ENCODE measurements around the gene HDAC11. TPM values are rescaled to one million over a fixed set of nuclear protein-coding genes. Genes with fewer than 3 reads are reported as not detected.
"Not testable (repeated sequence)": the region's sequence is repeated elsewhere in the genome, so short reads cannot be mapped to it uniquely, and the experiment has no call there.

The HDAC11 gene
- total RNA-seq, 1 experiment from 2014 or later: 7.1 TPM

- no peak for DNase-seq (ENCODE audit: low read depth)
Measured at GRCh38 chr3:13506680-13507079, 26.6 kb downstream of the HDAC11 start.

DNA sequence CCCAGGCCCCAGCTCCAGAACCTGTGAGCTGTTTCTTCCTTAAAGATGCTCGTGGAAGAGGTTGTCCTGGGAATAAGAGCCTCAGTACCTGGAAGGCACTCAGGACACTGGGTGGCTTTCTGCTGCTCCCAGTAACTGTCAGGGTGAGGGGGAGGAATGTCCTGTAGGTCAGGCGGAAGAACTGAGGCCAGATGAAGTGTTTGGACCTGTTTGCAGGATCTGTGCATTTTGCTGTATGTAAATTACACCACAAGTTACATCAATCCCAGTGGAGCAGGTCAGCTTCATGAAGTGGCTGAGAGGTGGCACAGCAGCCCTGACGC is 27.1 kb downstream of the HDAC11 start:
- no peak for DNase-seq (ENCODE audit: low read depth)

GRCh38 chr3:13507570-13508339 is 27.6 kb downstream of the HDAC11 start:
- DNase-seq (ENCODE audit: low read depth): no peak

DNA sequence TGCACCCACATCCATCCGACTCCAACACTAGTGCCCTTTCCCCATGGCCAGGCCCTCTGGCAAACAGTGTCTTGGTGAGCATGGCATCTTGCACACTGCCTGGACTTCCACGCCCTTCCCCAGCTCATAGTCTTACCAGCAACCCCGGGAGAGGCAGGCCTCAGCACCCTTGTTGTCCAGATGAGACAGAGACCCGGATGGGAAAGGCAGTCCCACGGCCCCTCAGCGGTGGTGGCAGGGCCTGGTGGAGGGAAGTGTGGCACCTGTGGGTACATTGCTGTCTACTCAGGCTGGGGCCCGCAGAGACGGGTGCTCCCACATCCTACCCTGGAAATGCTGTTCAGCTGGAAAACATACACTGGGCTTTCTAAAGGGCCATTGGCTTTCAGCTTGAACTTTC is 28.4 kb downstream of the HDAC11 start:
- DNase-seq (ENCODE audit: low read depth): no peak

- DNase-seq (ENCODE audit: low read depth): no peak
Measured at GRCh38 chr3:13509059-13509815, 29.1 kb downstream of the HDAC11 start.

DNA sequence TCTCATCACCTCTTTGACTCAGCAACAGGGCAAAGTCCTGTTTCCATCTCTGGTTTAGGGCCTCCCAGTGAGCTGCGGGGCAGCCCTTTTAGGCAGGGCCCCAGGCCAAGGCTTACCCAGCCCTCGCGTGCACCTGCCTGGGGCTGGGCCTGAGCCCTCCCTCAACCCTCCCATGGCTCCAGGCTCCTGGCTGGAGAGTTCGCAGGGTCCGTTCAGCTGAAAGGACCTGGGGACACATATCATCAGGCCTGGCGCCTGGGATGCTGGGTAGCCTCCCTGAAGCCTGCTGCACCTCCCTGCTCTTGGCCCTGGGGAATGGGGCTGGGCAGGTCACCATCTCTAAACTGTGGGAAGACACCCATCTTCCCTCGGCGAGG is 29.7 kb downstream of the HDAC11 start:
- DNase-seq (ENCODE audit: low read depth): no peak

- no peak for DNase-seq (ENCODE audit: low read depth)
Measured at GRCh38 chr3:13512451-13512850, 32.3 kb downstream of the HDAC11 start.

DNA sequence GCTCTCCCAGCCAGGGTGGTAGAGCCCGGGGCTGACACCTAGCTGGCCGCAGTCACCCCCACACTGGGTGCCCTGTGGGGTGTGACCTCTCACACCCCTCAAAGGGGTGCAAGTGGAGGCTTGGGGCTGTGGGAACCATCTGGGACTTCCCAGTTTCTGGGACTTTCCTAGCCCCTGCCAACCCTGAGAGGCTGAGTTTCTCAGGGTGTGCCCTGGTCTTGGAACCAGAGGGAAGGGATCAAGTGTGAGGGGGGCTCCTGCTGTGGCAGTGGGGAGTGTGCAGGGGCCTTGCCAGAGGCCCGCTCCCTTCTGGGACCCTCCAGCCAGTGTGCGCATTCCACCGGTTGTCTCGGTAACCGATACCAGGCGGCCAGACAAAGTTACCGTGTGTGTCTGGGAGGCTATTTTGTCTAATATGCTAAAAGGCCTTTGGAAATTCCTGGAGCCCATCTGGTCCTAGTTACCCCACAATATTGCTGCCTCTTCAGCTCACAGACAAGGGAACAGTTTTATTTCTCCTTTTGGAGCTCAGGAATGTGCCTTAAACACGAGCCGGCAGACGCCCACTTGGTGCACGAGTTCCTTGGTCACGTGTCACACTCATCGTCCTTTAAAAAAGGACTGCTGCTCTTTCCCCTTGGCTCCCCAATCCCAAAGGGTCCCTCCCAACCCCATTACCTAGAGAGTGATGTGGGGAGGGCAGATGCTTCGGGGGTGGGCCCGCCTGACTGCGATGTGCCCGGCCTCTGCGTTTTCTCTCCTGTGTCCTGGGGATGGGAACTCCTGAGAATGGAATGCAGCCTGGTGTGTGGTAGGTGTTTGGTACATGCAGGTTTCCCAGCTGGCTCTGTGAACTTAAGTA is 33.2 kb downstream of the HDAC11 start:
- DNase-seq (ENCODE audit: low read depth): no peak

GRCh38 chr3:13513913-13514517 is 33.9 kb downstream of the HDAC11 start:
- DNase-seq (ENCODE audit: low read depth): no peak

DNA sequence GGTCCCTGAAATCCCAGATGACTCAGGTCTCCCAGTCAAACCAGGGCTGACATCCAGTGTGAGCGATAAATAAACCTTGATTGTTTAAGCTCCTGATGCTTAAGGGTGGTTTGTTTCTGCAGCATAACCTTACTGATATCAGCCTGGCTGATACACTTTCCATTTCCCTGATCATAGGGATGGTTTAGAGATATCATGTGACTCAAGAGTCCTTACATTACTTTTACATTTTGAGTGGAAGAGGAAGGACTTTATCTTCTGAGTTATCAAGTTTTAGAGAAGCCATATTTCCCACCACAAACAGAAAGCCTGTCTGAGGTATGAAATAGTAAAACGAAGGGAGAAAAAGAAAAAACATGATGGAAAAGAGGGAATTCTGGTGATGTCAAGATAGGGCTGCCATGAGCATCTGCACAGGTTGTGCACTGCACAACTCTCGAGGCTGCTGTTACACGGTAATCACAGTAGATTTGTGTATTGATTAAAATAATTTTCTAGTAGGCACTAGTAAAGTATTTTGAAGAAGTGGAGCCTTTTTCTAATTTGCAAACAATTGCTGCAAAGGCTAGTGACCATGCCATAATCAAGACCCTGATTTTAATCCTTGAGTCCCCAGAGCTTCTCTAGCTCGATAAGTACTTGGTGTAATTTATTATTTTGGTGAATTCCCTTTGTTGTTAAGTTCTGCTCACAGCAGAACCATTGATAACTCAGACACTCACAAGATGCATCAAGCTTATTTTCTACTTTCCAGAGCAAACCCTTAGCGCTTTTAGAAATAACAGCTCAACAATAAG is 34.7 kb downstream of the HDAC11 start:
- DNase-seq (ENCODE audit: low read depth): no peak

DNA sequence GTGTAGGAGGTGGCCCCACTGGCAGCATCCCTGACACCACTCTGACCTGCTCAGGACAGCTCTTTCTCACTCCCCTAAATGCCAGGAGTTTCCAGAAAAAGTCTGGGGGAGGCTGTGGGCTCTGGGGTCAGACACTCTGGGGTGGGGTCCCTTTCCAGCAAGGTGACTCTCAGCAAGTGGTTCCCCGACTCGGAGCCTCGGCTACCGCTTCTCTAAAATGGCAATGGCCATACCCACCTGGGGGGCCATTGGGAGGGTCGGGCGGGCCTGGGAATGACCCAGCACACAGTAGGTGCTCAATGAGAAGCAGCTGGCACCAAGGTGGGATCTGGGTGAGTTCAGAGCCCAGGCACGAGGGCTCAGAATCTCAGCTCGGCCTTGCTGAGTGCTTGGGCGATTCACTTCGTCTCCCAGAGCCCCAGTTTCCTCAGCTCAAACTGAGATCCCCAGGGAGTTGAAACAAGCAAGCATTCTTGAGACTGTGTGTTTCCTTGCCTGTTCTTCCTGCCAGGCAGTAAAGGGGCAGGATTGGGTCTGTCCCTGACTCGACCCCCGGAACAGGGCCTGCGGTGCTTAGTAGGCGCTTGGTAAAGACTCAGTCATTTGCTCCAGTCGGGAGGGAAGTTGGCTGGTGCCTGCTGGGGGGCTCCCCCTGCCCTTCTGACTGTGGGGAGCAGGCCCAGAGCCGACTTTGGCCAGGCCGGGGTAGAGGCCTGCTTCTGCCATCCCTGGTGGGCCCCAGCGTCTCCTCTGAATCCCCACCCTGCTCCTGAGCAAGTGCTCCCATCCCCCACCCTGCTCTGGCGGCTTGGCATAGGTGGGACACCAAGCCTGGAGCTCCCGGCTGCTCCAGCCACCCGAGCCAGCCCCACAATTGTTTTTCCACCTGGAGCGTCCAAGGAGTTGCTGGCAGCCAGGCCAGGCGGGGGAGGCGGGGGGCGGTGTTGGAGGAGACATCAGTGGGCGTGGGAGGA is 36.0 kb downstream of the HDAC11 start:
- no peak for DNase-seq (ENCODE audit: low read depth)

- DNase-seq (ENCODE audit: low read depth): no peak
Measured at GRCh38 chr3:13516760-13517135, 36.6 kb downstream of the HDAC11 start.

GRCh38 chr3:13517253-13517977 is 37.3 kb downstream of the HDAC11 start:
- DNase-seq (ENCODE audit: low read depth): no peak

DNA sequence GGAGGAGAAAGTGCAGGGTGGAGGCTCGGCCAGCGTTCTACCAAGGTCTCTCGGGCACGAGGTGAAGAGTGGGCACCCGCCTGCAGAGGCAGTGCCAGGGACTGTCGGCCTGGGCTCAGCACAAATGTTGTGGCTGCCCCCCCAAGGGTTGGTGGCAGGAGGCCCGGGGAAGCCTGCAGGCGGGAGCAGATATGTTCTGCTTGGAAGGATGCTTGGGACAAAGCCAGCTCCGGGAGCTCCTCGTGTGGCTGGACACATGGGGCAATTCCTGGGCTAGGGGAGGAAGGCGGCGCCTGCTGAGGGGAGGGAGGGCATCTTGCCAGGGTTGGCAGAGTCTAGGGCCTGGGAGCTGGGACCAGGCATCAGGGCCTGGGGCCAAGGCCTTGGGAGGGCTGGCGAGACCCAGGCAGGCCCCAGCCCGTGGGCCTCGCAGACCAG is 38.4 kb downstream of the HDAC11 start:
- DNase-seq (ENCODE audit: low read depth): no peak

- DNase-seq (ENCODE audit: low read depth): no peak
Measured at GRCh38 chr3:13519006-13519791, 39.1 kb downstream of the HDAC11 start.

- no peak for DNase-seq (ENCODE audit: low read depth)
Measured at GRCh38 chr3:13520326-13520880, 40.3 kb downstream of the HDAC11 start.

- DNase-seq (ENCODE audit: low read depth): no peak
Measured at GRCh38 chr3:13521309-13521708, 41.2 kb downstream of the HDAC11 start.

- not testable (repeated sequence) for DNase-seq (ENCODE audit: low read depth)
Measured at GRCh38 chr3:13521749-13522148, 41.6 kb downstream of the HDAC11 start.

Data from LHCN-M2 (cell line).